Tibial nerve (tissue), 4 donors: ENCODE results near the gene RHBDL1. TPM values are rescaled to one million over a fixed set of nuclear protein-coding genes. Genes with fewer than 3 reads are reported as not detected.
A peak's percentile ranks its signal among the peaks of the same experiment; 100 is the strongest.

Source experiments
- DNase-seq, 2 donors: peaks; one replicate each; pipeline ENCODE4 v3.0.0-alpha.2; 2019; ENCODE audit warnings: low spot score in 2 of 2
- H3K27ac ChIP-seq, 4 donors: fragments of 200-600 bp; sonication (generic) in 3 of 4; one replicate each; pipeline ENCODE4 v1.5.1; 2017 to 2019; ENCODE audit warnings: mild to moderate bottlenecking in 1 of 4
- H3K27me3 ChIP-seq, 2 donors: fragments of 200-600 bp; sonication (generic) in 1 of 2; one replicate each; pipeline versions ENCODE4 v1.5.1 to v1.6.0; 2017 to 2019
- H3K36me3 ChIP-seq, 3 donors: fragments of 200-600 bp; sonication (generic); one replicate each; pipeline ENCODE4 v1.5.1; 2018 to 2019
- H3K4me1 ChIP-seq, 4 donors: fragments of 200-600 bp; sonication (generic) in 3 of 4; one replicate each; pipeline ENCODE4 v1.5.1; 2017 to 2019
- H3K4me3 ChIP-seq, 4 donors: fragments of 200-600 bp; sonication (generic) in 3 of 4; one replicate each; pipeline ENCODE4 v1.5.1; 2017 to 2019; ENCODE audit warnings: mild to moderate bottlenecking in 1 of 4, moderate library complexity in 1 of 4
- H3K9me3 ChIP-seq, 4 donors: fragments of 200-600 bp; sonication (generic) in 3 of 4; one replicate each; pipeline ENCODE4 v1.5.1; 2017 to 2019
- CTCF ChIP-seq, 5 experiments: fragments of 200-600 bp in 3 of 5; fragments of 450-650 bp in 2 of 5; sonication (generic) in 3 of 5; IDR thresholded peaks; one replicate each; pipeline ENCODE4 v1.5.1; 2016 to 2019; ENCODE audit warnings: antibody characterized with exemption in 5 of 5, mild to moderate bottlenecking in 3 of 5, moderate library complexity in 2 of 5
- EP300 ChIP-seq, 2 donors: sonication (generic); formaldehyde crosslinking; IDR thresholded peaks; one replicate each; pipeline ENCODE4 v1.6.1; 2017; ENCODE audit warnings: antibody characterized with exemption in 2 of 2, mild to moderate bottlenecking in 1 of 2
- POLR2A ChIP-seq, 2 donors: fragments of 450-650 bp; IDR thresholded peaks; one replicate each; pipeline ENCODE4 v1.6.1; 2017; ENCODE audit warnings: antibody characterized with exemption in 2 of 2, mild to moderate bottlenecking in 2 of 2, moderate library complexity in 2 of 2
- WGBS, 2 donors: methylation state at CpG; one replicate each; pipeline ENCODE4 v1.1.5; 2018; 5-methylcytosine and 5-hydroxymethylcytosine counted together
- total RNA-seq, 4 donors: library from RNA; depleted of rRNA; stranded (reverse); fragments of >200 nt; gene quantifications; one replicate each; pipeline ENCODE4 v1.1.0, GENCODE V29; 2016

The RHBDL1 gene
- total RNA-seq, 4 donors from 2014 or later, result 0.90 to 3.5 (median 1.9) TPM

DNA sequence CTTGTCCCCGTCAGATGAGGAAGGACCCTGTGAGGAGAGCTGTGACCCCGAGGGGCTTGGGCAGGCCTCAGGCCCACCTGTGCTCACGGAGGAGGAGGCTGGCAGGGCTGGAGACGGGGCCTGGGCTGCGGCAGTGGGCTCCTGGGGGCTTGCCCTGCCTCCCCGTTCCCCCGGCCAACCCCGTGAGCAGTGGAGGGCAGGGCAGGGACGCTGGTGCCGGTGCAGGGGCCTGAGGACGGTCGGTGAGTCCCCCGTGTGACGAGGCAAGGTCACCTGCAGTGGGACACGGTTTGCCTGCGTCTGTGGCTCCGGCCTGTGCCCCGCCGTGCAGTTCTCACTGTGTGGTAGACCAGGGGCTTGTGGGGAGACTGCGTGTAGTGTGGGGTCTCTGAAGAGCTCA, 15.9 kb upstream of the RHBDL1 start:
- Histone ChIP-seq H3K27me3 (no peaks in the 10 kb centered on the region), H3K4me3 (no peak overlapping the region), H3K9me3 (no peaks in the 10 kb centered on the region), H3K27ac (peak overlapping the region in 2 of 4 donors; percentile 86 to 90), H3K36me3 (peaks cover 0 to 51% (median 0%) of the 10 kb centered on the region in 3 donors), H3K4me1 (peaks cover 0 to 16% (median 14%) of the 10 kb centered on the region in 4 donors)
- no peak for TF ChIP-seq POLR2A (IDR thresholded peaks at IDR 0.05)
- TF ChIP-seq EP300 (IDR thresholded peaks at IDR 0.05), result no peak
- no peak for TF ChIP-seq CTCF (IDR thresholded peaks at IDR 0.05)
- DNase-seq, result no peak
- 69 to 86% methylated on average over 16 of the region's 20 CpGs for WGBS, 2 donors

GRCh38 chr16:660132-660458, 15.4 kb upstream of the RHBDL1 start:
- Histone ChIP-seq H3K4me1 (peaks cover 0 to 16% (median 14%) of the 10 kb centered on the region in 4 donors), H3K36me3 (peaks cover 0 to 46% (median 0%) of the 10 kb centered on the region in 3 donors), H3K27me3 (no peaks in the 10 kb centered on the region), H3K27ac (peak overlapping the region in 3 of 4 donors; percentile 53 to 90 (median 86)), H3K4me3 (peak overlapping the region in 1 of 4 donors; percentile 48), H3K9me3 (no peaks in the 10 kb centered on the region)
- 58 to 60% methylated on average over 6 of the region's 6 CpGs for WGBS, 2 donors
- TF ChIP-seq POLR2A (IDR thresholded peaks at IDR 0.05) (no peak), EP300 (IDR thresholded peaks at IDR 0.05) (no peak), CTCF (IDR thresholded peaks at IDR 0.05) (no peak)
- DNase-seq, result no peak

DNA sequence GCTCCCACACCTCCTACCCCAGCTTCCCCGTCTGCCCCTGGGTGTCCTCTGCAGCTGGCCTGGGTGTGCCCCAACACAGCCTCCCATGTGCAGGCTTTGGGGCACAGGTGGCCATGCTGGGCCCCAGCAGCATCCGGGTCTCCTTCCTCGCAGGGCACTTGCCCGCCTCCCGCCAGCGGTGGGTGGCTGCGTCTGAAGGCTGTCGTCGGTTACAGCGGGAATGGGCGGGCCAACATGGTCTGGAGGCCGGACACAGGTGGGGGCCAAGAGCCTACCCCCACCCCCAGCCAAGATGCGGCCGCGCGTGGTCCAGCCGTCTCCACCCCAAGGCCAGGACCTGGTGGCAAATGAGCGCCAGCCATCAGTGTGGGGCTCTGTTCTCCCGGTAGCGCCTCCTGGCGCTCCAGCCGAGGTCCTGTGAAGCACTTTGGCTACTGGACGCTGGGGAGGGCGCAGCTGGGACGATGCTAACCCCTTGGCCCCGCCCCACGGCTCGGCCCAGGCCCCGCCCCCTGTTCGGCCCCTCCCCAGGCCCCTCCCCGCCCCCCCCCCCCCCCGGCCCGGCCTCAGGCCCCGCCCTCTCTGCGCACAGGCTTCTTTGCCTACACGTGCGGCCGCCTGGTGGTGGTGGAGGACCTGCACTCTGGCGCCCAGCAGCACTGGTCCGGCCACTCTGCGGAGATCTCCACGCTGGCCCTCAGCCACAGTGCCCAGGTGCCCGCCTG, 14.8 kb upstream of the RHBDL1 start:
- peaks cover 0 to 16% (median 14%) of the 10 kb centered on the region in 4 donors for H3K4me1 ChIP-seq
- peak overlapping the region in 3 of 4 donors; percentile 60 to 90 (median 86) for H3K27ac ChIP-seq
- WGBS, 2 donors, result 12 to 33% methylated on average over 5 to 16 of the region's 43 CpGs
- peak overlapping the region in 1 of 4 donors; percentile 48 for H3K4me3 ChIP-seq
- peak; percentile 84 to 87 for DNase-seq
- H3K27me3 ChIP-seq, result no peaks in the 10 kb centered on the region
- H3K9me3 ChIP-seq, result no peaks in the 10 kb centered on the region
- peaks cover 0 to 41% (median 0%) of the 10 kb centered on the region in 3 donors for H3K36me3 ChIP-seq
- TF ChIP-seq POLR2A (IDR thresholded peaks at IDR 0.05), result peak in 1 of 2 donors; percentile 52
- peak in 1 of 2 donors; percentile 63 for TF ChIP-seq EP300 (IDR thresholded peaks at IDR 0.05)
- TF ChIP-seq CTCF (IDR thresholded peaks at IDR 0.05), result peak; percentile 54 to 87 (median 77)

DNA sequence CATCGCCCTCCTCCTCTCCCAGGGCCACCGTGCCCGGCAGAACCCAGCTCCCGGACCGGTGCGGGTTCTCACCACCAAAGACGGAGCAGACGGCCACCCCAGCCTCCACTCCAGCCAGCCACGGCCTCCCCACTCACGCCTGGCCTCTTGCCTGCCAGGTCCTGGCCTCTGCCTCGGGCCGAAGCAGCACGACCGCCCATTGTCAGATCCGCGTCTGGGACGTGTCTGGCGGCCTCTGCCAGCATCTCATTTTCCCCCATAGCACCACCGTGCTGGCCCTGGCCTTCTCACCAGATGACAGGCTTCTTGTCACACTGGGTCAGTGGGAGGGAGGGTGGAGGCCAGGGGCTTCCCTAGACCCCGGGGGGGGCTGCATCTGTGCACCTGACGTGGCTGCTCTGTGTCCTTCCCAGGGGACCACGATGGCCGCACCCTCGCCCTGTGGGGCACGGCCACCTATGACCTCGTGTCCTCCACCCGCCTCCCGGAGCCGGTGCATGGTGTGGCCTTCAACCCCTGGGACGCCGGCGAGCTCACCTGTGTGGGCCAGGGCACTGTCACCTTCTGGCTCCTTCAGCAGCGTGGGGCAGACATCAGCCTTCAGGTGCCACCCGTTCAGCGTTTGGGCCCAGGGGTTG, 14.2 kb upstream of the RHBDL1 start:
- H3K27me3 ChIP-seq, result no peaks in the 10 kb centered on the region
- H3K27ac ChIP-seq, result peak overlapping the region in 3 of 4 donors; percentile 60 to 87 (median 86)
- no peaks in the 10 kb centered on the region for H3K9me3 ChIP-seq
- peak overlapping the region in 1 of 4 donors; percentile 48 for H3K4me3 ChIP-seq
- TF ChIP-seq POLR2A (IDR thresholded peaks at IDR 0.05) (no peak), CTCF (IDR thresholded peaks at IDR 0.05) (peak in 1 of 5 experiments; percentile 17)
- peaks cover 0 to 34% (median 0%) of the 10 kb centered on the region in 3 donors for H3K36me3 ChIP-seq
- 41 to 45% methylated on average over 32 to 33 of the region's 35 CpGs for WGBS, 2 donors
- H3K4me1 ChIP-seq, result peaks cover 0 to 16% (median 14%) of the 10 kb centered on the region in 4 donors
- DNase-seq, result no peak

- no peak for DNase-seq
- no peaks in the 10 kb centered on the region for H3K27me3 ChIP-seq
- TF ChIP-seq CTCF (IDR thresholded peaks at IDR 0.05), result no peak
- TF ChIP-seq POLR2A (IDR thresholded peaks at IDR 0.05), result no peak
- no peak for TF ChIP-seq EP300 (IDR thresholded peaks at IDR 0.05)
- H3K4me3 ChIP-seq, result no peak overlapping the region
- H3K27ac ChIP-seq, result no peak overlapping the region
- WGBS, 2 donors, result 91% methylated on average over 17 of the region's 19 CpGs; no CpG with 5 or more reads in 1 of the 2 donors
- H3K4me1 ChIP-seq, result peaks cover 0 to 18% (median 14%) of the 10 kb centered on the region in 4 donors
- H3K36me3 ChIP-seq, result peaks cover 0 to 26% (median 0%) of the 10 kb centered on the region in 3 donors
- H3K9me3 ChIP-seq, result no peaks in the 10 kb centered on the region
Measured at GRCh38 chr16:662095-662494, 13.4 kb upstream of the RHBDL1 start.
